Stimulated activated CD4-positive, alpha-beta T cell treated with anti-CD3 and anti-CD28 coated beads, Interleukin-12 subunit alpha, Interleukin-12 subunit beta, amount 100 ng/mL, for 4 hours (primary cell): ENCODE data around the gene CWC27.
"Not testable (repeated sequence)": the region's sequence is repeated elsewhere in the genome, so short reads cannot be mapped to it uniquely, and the experiment has no call there.

Source experiments
- DNase-seq: peaks from one replicate; pipeline ENCODE4 v3.0.0-alpha.2; 2020

CWC27 gene

DNA sequence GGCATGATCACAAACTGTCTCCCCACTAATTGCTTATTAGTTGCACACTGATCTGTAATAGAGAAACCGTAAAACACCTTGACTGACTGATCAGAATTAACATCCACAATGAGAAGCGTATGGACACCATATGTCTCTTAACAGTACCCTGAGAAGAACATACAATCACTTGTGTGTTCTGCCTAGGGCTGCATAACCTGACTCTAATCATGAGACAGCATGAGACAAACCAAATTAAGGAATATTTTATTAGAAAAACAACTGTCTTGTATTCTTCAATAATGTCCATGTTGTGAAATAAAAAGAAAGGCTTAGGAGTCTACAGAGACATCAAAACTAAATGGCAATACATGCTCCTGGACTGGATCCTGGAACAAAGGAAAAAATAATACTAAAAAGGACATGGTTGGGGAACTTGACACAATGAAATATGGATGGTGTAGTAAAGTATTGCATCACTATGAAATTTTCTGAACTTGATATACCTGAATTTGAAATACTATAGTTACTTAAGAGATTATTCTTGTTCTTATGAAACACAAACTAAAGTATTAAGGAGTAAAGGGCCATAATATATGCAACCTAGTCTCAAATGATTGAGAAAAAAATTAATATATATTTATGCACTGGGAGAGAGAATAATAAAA, 162.1 kb downstream of the CWC27 start:
- DNase-seq: no peak

- not testable (repeated sequence) for DNase-seq
These were observed 170.7 kb downstream of the CWC27 start for GRCh38 chr5:64939422-64939771.

DNA sequence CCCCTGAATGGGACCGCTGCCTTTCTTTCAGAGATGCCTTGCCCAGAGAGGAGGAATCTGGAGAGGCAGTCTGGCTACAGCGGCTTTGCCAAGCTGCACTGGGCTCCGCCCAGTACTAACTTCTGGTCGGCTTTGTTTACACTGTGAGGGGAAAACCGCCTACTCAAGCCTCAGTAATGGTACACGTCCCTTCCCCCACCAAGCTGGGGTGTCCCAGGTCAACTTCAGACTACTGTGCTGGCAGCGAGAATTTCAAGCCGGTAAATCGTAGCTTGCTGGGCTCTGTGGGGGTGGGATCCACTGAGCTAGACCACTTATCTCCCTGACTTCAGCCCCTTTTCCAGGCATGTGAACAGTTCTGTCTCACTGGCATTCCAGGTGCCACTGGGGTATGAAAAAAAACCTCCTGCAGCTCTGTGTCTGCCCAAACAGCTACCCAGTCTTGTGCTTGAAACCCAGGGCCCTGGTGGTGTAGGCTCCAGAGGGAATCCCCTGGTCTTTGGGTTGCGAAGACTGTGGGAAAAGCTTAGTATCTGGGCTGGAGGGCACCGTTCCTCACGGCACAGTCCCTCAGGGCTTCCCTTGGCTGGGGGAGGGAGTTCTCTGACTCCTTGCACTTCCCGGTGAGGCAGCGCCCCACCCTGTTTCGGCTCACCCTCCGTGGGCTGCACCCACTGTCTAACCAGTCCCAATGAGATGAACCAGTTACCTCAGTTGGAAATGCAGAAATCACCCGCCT, 171.2 kb downstream of the CWC27 start:
- no peak for DNase-seq

GRCh38 chr5:64942460-64942859, 173.7 kb downstream of the CWC27 start:
- DNase-seq: no peak

- DNase-seq: no peak
These were observed 176.1 kb downstream of the CWC27 start for GRCh38 chr5:64944868-64945267.

DNA sequence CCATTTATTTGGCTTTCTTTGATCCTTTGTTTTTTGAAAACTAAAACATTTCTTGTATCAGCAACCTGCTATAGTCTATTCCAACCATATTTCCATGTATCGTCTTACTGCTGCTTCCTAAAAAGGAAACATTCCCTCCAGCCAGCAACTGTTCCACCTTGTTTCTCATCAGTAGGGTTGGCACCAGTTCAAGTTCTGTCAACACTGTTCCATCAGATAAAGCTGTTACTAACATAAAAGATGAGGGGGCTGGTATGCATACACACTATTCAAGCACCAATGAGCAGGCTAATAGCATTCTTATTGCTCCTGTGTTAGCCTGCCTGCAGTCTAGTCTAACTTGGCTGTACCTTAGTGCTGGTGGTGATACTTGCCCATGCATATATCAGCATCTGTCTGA, 178.3 kb downstream of the CWC27 start:
- no peak for DNase-seq

DNA sequence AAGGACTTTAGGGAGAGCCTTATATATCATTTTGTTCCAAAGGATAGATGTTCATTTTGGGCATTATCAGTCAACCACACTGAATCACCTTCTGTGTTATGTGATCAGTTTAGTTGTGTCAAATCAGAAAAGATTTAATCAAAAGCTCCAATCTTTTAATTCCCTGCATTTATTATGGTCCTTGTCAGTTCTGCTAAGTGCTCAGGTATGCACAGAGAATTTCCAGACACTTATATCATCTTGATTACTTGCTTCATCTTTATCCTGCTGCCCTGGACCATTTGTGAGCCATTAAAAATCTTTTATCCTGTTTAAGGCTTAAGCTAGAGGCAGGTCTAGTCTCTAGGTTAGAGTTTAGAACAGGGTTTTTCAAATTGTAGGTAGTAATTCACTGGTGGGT, 179.1 kb downstream of the CWC27 start:
- no peak for DNase-seq

GRCh38 chr5:64949331-64949730, 180.6 kb downstream of the CWC27 start:
- DNase-seq: no peak

GRCh38 chr5:64952951-64953673, 184.4 kb downstream of the CWC27 start:
- DNase-seq: no peak

DNA sequence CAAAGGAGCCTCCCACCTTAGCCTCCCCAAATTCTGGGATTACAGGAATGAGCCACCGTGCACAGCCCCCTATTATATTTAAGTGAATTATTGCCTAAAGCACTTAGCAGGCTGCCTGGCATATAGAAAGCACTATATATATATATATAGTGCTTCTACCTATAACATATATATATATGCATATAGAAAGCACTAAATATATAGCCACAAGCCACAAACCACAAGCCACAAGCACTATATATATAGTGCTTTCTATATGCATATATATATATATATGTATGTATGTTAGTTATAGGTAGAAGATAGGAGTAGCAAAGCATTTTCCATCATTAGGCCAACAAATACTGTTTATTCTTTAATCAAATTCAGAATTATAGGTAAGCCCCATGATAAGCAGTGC, 185.8 kb downstream of the CWC27 start:
- DNase-seq: no peak

DNA sequence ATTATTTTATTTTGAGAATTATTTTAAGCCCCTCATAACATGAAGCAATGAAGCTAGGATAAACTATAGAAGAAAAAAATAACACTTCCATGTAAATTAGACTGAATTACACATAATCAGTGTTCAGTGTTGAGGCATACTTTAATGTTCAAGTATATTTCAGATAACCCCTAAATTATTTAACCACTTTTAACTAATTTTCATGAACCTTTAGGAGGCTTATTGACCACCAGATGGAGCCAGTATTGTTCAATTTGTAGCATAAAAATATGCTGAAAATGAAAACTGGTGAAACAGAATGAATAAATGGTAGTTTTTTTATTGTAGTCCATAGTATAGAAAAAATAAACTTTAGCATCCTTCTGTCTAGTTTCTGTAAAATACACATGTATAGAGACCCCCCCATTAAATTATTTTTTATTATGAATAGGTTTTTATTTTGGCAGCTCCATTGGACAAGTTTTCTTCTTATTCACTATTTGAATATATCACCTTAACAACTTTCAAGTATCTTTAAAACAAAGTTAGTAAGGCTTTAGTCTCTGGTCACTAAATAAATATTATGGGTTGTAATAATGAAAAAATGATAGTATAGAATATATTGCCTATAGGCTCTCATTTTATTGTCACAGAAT, 190.1 kb downstream of the CWC27 start:
- no peak for DNase-seq

DNA sequence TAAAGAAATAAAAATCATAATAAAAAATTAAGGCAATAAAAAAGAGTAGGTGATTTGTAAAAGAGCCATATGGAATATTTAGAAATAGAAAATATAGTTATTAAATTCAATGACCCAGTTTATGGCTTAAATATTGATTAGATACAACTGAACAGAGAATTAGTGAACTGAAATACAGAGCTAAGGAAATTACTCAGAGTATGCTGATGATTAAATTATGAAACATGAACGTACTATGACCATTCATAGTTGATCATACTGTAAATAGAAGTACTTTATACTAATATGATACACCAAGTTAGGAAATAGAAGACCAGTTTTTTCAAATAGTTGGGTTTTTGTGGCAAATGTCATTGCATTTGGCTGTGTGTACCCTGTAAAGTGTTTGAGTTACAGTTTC, 194.5 kb downstream of the CWC27 start:
- no peak for DNase-seq

- DNase-seq: no peak
These were observed 199.9 kb downstream of the CWC27 start for GRCh38 chr5:64968591-64969110.

- no peak for DNase-seq
These were observed 200.8 kb downstream of the CWC27 start for GRCh38 chr5:64969578-64969977.

GRCh38 chr5:64971513-64971912, 202.8 kb downstream of the CWC27 start:
- no peak for DNase-seq

GRCh38 chr5:64971990-64972389, 203.3 kb downstream of the CWC27 start:
- DNase-seq: no peak

GRCh38 chr5:64972591-64972990, 203.9 kb downstream of the CWC27 start:
- no peak for DNase-seq

DNA sequence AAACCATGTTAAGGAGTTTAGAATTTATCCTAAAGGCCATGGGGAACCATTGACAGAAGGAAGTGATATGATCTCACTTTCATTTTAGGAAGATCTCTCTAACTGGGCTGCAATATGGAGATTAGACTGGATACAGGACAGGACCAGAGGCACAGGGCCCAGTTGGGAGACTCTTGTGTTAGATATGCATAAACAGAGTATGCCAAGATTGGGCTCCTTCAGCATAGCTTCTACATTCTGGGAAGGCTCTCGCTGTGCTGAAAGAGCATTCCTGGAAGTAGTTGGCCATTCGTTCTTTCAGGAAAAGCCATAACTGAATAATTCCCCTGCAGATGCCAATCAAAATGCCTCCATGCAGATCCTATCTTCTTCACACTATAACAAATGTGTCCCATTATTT, 204.5 kb downstream of the CWC27 start:
- DNase-seq: no peak

DNA sequence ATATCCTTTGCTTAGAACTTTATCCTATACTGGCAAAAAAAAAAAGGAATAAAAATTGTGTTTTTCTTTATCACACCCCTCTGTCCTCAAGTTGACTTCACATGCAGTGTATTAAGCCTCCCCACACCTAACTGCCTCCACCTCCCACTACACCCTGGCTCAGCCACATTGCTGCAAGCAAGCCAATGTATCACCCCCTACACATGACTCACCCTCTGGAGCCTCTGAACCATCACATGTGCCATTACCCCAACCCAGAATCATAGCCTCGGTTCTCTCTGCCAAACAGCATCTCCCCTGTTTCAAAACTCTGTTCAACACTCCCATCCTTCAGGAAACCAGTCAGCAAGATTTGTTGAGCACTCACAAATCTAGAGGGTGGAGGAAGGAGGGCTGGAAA, 209.0 kb downstream of the CWC27 start:
- DNase-seq: no peak

GRCh38 chr5:64978546-64978945, 209.8 kb downstream of the CWC27 start:
- DNase-seq: no peak

DNA sequence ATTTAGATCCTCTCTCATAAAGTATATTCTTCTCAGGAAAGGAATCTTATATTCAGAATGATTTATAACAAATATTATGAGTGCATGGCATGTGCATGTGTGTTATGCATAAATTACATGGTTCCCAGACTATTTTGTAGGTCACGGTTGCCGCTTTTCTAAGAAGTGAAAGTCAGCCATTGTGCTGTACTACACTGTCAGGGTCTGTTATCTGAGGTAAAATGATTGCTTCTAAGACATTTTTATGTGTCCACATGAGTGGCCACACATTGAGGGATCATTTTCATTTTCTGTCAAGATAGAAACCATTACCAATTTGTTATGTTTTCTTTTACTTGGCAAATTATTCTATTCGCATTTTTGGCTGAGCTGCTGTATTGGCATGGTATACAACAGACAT, 210.8 kb downstream of the CWC27 start:
- DNase-seq: no peak

DNA sequence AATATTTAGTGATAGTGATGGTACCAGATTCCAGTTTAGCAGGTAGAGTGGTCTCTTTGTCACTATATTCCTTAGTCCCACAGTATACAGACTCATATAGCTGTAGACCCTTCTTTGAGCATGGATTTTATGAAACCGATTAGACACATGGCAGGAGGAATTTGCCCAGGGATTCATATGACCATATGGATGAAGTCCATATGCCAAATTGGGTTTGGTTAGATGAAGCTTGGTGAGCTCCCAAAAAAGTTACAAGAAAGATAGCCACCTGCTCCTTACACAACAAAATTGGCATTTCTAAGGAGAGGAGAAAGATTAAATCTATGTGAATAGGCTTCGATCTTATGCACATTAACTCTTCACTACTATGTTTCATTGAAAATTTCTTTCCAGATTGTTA, 211.4 kb downstream of the CWC27 start:
- no peak for DNase-seq

DNA sequence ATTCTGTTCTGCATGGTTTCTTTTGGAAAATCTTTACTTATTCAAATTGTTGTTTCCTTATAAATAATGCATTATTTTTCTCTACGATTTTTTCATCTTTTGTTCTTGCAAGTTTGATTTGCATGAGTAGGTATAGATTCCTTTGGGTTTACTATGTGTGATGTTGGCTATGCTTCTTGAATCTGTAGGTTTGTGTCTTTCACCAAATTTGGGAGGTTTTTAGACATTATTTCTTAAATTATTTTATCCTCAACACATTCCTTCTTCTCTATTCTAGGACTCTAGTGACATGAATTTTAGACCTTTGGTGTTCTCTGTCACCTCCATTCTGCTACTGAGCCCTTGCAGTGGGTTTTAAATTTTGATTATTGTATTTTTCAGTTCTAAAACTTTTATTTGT, 219.0 kb downstream of the CWC27 start:
- no peak for DNase-seq

DNA sequence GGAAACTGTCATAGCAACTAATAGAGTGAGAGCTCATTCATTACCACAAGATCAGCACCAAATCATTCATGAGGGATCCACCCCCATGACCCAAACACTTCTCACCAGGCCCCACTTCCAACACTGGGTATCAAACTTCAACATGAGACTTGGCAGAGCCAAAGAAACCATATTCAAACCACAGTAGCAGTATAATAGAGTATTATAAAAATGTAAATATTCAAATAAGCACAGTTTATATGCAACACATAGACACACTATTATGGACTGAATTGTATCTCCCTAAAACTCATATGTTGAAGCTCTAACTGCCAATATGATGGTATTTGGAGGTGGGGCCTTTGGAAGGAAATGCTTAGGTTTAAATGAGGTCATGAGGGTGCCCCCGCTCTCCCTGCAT, 240.5 kb downstream of the CWC27 start:
- DNase-seq: no peak
